Psoas muscle (tissue), 8 donors: ENCODE results near the gene SSRP1. TPM values are rescaled to one million over a fixed set of nuclear protein-coding genes. Genes with fewer than 3 reads are reported as not detected.

ENCODE experiments used
- ATAC-seq, 4 donors: fragments of 200-7000 bp; cut with Tn5 transposase; one replicate each; pipeline ENCODE4 v1.9.1; 2020; ENCODE audit warnings: moderate library complexity in 3 of 4, mild to moderate bottlenecking in 2 of 4
- DNase-seq, 2 donors: peaks; one replicate each; pipeline ENCODE4 v3.0.0-alpha.2; 2020
- H3K27ac ChIP-seq: fragments of 200-600 bp; one replicate; pipeline ENCODE4 v1.8.0; 2022
- H3K27me3 ChIP-seq, 3 donors: fragments of 200-600 bp in 1 of 3; one replicate each; pipeline versions ENCODE4 v1.6.1 to v1.8.0; 2013 to 2022; ENCODE audit warnings: low read length in 2 of 3, mild to moderate bottlenecking in 2 of 3, moderate library complexity in 1 of 3; ENCODE audit not compliant: insufficient read depth in 3 of 3
- H3K36me3 ChIP-seq, 2 donors: fragments of 200-600 bp in 1 of 2; one replicate each; pipeline versions ENCODE4 v1.6.1 to v1.8.0; 2013 to 2022; ENCODE audit warnings: low read depth in 1 of 2, mild to moderate bottlenecking in 1 of 2, moderate library complexity in 1 of 2; ENCODE audit not compliant: insufficient read depth in 1 of 2
- H3K4me1 ChIP-seq: fragments of 200-600 bp; one replicate; pipeline ENCODE4 v1.8.0; 2022
- H3K4me3 ChIP-seq: fragments of 200-600 bp; one replicate; pipeline ENCODE4 v1.8.0; 2022; ENCODE audit warnings: mild to moderate bottlenecking
- H3K9me3 ChIP-seq: fragments of 200-600 bp; one replicate; pipeline ENCODE4 v1.8.0; 2022
- WGBS, 3 donors: extraction: QIAGEN DNeasy Blood & Tissue Kit; methylation state at CpG; one replicate each; pipeline versions ENCODE4 v1.1.6 to v1.1.7; 2013; 5-methylcytosine and 5-hydroxymethylcytosine counted together
- intact Hi-C, 2 donors: fragments of 100-400 bp; cut with DNase I; formaldehyde crosslinking; loops; one replicate each; pipeline versions ENCODE4 v1.11.0 to v1.14.2; 2022
- polyA plus RNA-seq, 3 donors: library from polyadenylated mRNA; stranded (reverse); fragments of 200-250 nt; gene quantifications; one replicate each; pipeline ENCODE4 v1.2.3, GENCODE V29; 2013
- total RNA-seq, 4 donors: library from RNA; stranded (reverse); fragmentation: NEBNext Ultra II Directional in 2 of 4; extraction: Animal tissue kit (Norgen Biotek cat#: 25700) in 2 of 4; gene quantifications; one replicate each; pipeline versions ENCODE4 v1.2.1 to v1.2.4, GENCODE V29; 2021 to 2023
- TF ChIP-seq, protein P1 (sequence below): fragments of 200-600 bp; IDR thresholded peaks from one replicate; pipeline ENCODE4 v1.8.0; 2022; ENCODE audit warnings: antibody characterized with exemption
- donor health status: healthy with polysubstance abuse.
- donor health status: DM: no; HTN: no; CAD: no; lungs with moderate emphysema.
- donor health status: Bipolar disorder and iron deficiency.
- donor health status: healthy.
- donor health status: DM: yes; HTN: yes; CAD: no.
- donor health status: DM: no; HTN: no; CAD: no.
- donor health status: DM: no; HTN: no; CAD: no.
- donor health status: DM: yes; HTN: yes; CAD: no.

SSRP1 gene
- total and polyA plus RNA-seq, 7 donors, result 69.0 to 138 (median 94.0) TPM

DNA sequence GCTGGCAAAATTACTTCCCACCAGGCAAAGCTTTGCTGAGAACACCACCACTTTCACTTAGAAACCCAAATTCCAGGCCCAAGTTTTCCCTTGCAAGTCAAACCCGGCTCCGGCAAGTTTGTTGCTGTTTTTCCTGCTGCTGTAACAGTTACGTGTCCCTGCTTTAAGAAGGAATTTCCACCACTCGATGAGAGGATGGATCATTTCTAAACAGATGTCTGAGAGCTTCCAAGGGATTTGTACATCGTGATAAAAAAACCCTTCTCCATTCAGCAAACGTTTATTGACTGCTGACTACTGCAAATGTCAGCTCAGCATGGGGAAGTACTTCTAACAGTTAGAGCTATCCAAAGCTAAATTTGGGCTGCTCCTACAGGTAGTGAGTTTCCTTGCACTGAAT is 22.2 kb upstream of the SSRP1 start:
- no peaks in the 10 kb centered on the region for H3K9me3 ChIP-seq
- H3K36me3 ChIP-seq, result no peaks in the 10 kb centered on the region
- no peaks in the 10 kb centered on the region for H3K27me3 ChIP-seq
- no peak overlapping the region for H3K4me3 ChIP-seq
- peaks cover 7% of the 10 kb centered on the region for H3K4me1 ChIP-seq
- no peak for ATAC-seq
- WGBS, 3 donors, result 20 to 27% (median 21%) methylated on average over 6 of the region's 6 CpGs
- H3K27ac ChIP-seq, result peak overlapping the region; percentile 54
- TF ChIP-seq, protein P1, sequence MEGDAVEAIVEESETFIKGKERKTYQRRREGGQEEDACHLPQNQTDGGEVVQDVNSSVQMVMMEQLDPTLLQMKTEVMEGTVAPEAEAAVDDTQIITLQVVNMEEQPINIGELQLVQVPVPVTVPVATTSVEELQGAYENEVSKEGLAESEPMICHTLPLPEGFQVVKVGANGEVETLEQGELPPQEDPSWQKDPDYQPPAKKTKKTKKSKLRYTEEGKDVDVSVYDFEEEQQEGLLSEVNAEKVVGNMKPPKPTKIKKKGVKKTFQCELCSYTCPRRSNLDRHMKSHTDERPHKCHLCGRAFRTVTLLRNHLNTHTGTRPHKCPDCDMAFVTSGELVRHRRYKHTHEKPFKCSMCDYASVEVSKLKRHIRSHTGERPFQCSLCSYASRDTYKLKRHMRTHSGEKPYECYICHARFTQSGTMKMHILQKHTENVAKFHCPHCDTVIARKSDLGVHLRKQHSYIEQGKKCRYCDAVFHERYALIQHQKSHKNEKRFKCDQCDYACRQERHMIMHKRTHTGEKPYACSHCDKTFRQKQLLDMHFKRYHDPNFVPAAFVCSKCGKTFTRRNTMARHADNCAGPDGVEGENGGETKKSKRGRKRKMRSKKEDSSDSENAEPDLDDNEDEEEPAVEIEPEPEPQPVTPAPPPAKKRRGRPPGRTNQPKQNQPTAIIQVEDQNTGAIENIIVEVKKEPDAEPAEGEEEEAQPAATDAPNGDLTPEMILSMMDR, result no peak
- no peak for DNase-seq
- intact Hi-C loops, result no loop called here

DNA sequence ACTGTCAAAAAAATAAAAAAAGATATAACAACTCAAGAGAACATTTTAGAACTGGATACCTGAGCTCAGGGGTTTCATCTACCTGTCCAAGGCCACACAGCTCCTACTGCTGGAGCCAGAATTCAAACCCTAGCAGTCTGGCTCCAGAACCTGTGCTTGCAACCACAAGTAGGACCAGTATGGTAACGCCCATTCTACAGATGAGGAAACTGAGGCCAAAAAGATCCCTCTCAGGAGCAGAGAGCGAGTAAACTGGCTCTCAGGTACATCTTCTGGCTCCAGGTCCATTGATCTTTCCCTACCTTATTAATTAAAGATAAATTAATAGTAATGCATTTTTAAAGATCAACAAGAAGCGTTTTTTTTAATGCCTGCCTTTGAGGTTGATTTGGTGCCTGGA is 21.6 kb upstream of the SSRP1 start:
- 89 to 93% (median 92%) methylated on average over 3 of the region's 3 CpGs for WGBS, 3 donors
- no peak overlapping the region for H3K4me3 ChIP-seq
- no peaks in the 10 kb centered on the region for H3K27me3 ChIP-seq
- H3K27ac ChIP-seq, result peak overlapping the region; percentile 54
- ATAC-seq (no peak), DNase-seq (no peak)
- TF ChIP-seq, protein P1, result no peak
- no peaks in the 10 kb centered on the region for H3K36me3 ChIP-seq
- peaks cover 7% of the 10 kb centered on the region for H3K4me1 ChIP-seq
- no peaks in the 10 kb centered on the region for H3K9me3 ChIP-seq
- intact Hi-C loops, result no loop called here

DNA sequence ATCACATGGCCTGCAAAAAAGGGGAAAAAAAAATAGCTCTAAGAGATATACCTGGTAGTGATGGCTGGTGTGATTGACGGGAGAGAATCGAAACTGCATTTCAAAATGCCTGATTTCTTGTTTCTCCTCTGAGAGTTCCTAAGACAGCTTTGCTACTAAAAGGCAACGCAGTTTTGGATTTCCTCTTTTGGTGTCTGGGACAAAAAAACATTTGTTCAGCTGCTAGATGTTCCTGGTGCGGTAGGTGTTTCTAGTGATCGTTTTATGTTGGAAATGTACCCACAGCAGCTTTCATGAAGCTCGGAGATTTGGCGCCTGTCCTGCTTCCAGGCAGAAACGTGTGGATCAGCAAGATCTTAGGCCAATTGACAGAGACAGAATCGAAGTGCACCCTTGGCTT is 20.6 kb upstream of the SSRP1 start:
- TF ChIP-seq, protein P1, result no peak
- 50 to 67% (median 61%) methylated on average over 9 of the region's 9 CpGs for WGBS, 3 donors
- ATAC-seq, result no peak
- Histone ChIP-seq H3K4me1 (peaks cover 7% of the 10 kb centered on the region), H3K4me3 (no peak overlapping the region), H3K36me3 (no peaks in the 10 kb centered on the region), H3K9me3 (no peaks in the 10 kb centered on the region), H3K27me3 (no peaks in the 10 kb centered on the region), H3K27ac (no peak overlapping the region)
- no peak for DNase-seq
- intact Hi-C loops, result no loop called here

DNA sequence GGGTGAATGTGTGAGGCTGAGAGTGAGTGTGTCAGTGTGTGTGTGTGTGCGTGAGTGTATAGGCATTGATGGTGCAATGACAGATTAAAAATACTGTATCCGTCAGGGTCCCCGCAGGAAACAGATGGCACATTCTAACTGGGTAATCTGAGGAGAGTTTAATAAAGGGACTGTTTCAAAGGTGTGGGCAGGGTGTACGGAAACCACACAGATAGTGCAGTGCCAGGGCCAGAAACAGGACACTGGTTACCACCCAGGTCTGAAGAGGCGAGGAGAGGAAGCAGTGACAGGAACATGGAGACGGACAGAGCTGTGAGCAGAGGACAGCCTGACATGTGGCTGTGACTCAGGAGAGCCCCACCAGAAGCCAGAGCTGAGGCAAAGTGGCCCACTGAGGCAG is 19.0 kb upstream of the SSRP1 start:
- peak in 3 of 4 donors; percentile 25 to 30 (median 29) for ATAC-seq
- 55 to 75% (median 70%) methylated on average over 6 of the region's 6 CpGs for WGBS, 3 donors
- TF ChIP-seq, protein P1, result no peak

DNA sequence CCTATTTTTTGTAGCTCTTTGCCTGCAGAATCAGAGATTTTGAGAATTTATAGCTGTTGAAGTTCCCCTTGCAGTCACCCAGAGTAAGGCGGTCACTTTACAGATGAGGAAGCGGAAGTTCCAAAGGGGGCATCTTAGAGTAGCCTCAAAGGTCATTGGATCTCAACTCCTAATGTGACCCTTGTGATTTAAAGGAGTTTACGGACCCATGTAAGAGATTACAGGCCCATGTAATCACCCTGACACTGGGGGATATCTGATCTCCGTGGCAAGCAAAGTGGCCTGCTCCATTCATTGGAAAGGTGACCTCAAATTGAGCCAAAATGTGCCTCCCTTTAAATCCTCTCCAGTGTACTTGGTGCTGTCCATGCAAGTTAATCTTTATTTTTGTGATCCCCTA is 18.2 kb upstream of the SSRP1 start:
- TF ChIP-seq, protein P1, result no peak
- no peak for ATAC-seq
- no peaks in the 10 kb centered on the region for H3K36me3 ChIP-seq
- peaks cover 5% of the 10 kb centered on the region for H3K4me1 ChIP-seq
- no peaks in the 10 kb centered on the region for H3K27me3 ChIP-seq
- intact Hi-C loops, result no loop called here
- WGBS, 3 donors, result 64 to 72% (median 65%) methylated on average over 4 of the region's 4 CpGs
- H3K9me3 ChIP-seq, result no peaks in the 10 kb centered on the region
- no peak overlapping the region for H3K27ac ChIP-seq
- no peak for DNase-seq
- no peak overlapping the region for H3K4me3 ChIP-seq

More for the DNA sequence above, 19.0 kb upstream of the SSRP1 start:
- no peak overlapping the region for H3K4me3 ChIP-seq
- intact Hi-C loops, result no loop called here
- H3K27me3 ChIP-seq, result no peaks in the 10 kb centered on the region
- peaks cover 7% of the 10 kb centered on the region for H3K4me1 ChIP-seq
- H3K27ac ChIP-seq, result no peak overlapping the region
- no peaks in the 10 kb centered on the region for H3K36me3 ChIP-seq
- DNase-seq, result no peak
- no peaks in the 10 kb centered on the region for H3K9me3 ChIP-seq
